HG02678 (cell line): ENCODE results near the gene PMPCA.
"Not testable (repeated sequence)": the region's sequence is repeated elsewhere in the genome, so short reads cannot be mapped to it uniquely, and the experiment has no call there.

Source experiments
- ATAC-seq: cut with Tn5 transposase; IDR thresholded peaks from one replicate; pipeline ENCODE4 v1.9.1; 2021; ENCODE audit warnings: mild to moderate bottlenecking, moderate library complexity; ENCODE audit not compliant: unreplicated experiment

PMPCA gene

DNA sequence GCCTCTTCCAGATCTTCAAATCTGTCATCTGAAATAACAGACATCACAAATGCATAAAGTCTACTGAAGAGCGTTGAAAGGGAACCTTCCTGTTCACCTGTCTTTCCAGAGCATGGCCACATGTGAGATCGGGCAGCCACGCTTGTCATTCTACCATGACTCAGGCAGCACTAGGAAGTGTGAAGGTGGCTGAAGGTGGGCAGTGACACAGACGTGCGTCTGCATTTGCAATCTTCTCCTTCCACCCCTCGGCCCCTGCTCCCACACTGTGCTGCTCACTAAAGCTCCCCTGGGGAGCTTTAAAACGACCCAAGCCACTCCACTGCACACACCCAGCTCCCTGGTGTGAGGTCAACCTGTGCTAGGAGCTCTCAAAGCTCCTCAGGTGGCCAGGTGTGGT lies 2.5 kb upstream of the PMPCA start:
- no peak for ATAC-seq

GRCh38 chr9:136409557-136410455 lies 652 bp upstream of the PMPCA start:
- ATAC-seq = peak; percentile 22

- no peak for ATAC-seq
Observed at GRCh38 chr9:136411378-136411777, 920 bp downstream of the PMPCA start.

- ATAC-seq = no peak
Observed at GRCh38 chr9:136412962-136413361, 2.5 kb downstream of the PMPCA start.

- no peak for ATAC-seq
Observed at GRCh38 chr9:136416427-136416826, 6.0 kb downstream of the PMPCA start.

DNA sequence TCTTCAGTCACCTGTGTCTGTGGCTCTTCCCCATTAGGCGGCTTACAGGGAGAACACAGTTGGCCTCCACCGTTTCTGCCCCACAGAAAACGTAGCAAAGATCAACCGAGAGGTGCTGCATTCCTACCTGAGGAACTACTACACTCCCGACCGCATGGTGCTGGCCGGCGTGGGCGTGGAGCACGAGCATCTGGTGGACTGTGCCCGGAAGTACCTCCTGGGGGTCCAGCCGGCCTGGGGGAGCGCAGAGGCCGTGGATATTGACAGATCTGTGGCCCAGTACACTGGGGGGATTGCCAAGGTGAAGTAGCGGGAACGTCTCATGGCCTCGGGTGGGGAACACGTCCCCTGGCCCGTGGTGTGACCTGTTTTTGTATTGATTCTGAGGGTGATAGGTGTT lies 6.5 kb downstream of the PMPCA start:
- ATAC-seq = no peak

- no peak for ATAC-seq
Observed at GRCh38 chr9:136418182-136419091, 8.0 kb downstream of the PMPCA start.

DNA sequence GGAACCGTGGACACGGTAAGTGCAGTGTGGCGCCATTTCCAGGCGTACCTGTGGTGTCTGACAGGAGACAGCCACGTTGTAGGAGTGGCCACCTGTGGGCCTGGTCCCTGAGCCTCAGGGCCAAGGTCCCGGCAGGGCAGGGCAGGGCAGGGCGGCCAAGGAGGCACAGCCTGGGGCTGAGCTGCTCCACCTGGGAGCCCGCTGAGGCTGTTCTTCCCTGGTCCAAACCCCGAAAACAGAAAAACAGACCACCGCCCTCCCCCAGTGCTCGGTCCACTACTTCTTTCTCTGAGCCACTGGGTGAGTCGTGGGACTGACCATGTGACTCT lies 8.6 kb downstream of the PMPCA start:
- no peak for ATAC-seq

GRCh38 chr9:136421791-136422190 lies 11.3 kb downstream of the PMPCA start:
- ATAC-seq = no peak

DNA sequence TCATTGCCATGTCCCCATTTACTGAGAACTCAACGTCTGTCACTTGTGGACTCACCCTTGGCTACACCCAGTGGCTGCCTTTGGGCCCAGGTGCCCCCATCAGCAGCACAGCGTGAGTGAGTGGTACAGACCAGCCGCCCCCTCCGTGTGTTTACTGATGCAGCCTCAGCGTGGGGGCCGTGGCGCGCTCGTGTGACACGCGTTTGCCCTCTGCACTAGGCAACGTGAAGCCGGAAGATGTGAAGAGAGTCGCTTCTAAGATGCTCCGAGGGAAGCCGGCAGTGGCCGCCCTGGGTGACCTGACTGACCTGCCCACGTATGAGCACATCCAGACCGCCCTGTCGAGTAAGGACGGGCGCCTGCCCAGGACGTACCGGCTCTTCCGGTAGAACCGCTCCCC lies 12.4 kb downstream of the PMPCA start:
- no peak for ATAC-seq

DNA sequence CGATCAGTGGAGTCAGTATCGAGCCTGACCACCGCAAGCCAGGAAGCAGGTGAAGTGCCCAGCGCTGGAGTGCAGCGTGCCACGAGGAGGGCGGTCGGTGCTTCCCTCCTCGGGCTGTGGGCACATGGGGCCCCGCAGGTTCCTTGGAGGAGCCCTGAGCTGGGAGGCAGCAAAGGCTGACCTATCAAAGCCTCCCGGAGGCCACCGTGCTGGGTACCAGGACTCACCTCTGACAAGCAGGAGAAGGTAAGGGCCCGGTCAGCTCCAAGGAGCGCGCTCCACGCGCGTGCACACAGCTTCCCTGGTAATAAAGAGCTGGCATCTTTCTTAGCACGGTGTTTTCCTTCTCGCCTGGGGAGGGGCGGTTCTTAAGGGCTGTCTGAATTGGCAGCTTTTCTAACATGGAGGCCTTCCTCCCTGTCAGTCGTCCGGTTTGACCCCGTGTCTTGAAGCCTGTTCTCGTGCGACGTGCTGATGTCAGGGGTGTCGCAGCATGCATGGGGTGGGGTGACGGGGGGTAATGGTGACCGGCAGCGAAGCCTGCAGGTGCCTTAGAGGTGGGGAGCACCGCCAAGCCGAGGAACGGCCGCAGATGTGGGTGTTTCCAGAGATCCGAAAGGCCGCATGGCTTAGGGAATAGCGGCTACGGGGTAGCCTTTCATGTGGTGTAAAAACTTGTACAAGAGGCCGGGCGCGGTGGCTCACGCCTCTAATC lies 13.1 kb downstream of the PMPCA start:
- ATAC-seq = no peak

DNA sequence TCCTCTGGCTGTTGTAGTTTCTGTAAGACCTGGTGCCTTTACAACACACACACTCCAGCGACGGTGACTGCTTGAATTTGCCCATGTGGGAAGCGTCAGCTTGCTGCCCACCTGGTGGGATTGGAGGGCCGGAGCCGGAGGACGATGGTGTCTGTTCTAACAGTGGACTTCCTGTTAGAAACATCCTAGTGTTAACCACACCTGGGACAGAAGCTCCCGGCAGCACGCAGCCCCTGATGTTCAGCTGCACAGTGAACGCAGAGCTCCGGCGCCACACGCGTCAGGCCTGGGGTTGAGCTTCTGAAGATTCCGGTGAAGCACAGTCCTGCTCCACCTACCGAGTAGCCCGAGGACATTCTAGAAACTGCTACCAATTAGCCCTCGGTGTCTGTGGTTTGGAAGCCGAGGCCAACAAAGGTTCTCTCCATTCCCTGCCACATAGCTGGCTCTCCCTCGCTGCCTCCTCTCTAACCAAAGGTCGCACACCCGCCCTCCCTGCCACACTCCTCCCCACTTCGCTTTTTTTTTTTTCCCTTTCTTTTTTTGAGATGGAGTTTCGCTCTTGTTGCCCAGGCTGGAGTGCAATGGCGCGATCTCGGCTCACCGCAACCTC lies 14.4 kb downstream of the PMPCA start:
- ATAC-seq = no peak

DNA sequence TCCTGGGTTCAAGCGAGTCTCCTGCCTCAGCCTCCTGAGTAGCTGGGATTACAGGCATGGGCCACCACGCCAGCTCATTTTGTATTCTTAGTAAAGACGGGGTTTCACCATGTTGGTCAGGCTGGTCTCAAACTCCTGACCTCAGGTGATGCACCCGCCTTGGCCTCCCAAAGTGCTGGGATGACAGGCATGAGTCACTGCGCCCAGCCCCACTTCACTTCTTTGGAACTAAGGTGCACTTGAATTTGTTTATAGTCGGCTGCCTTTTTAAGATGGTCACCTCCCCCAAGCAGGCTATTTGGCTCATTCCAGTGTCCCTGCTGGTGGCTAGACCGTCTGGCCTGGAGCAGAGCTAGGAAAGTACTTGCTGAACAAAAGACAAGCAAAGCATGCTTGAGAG lies 14.9 kb downstream of the PMPCA start:
- ATAC-seq = not testable (repeated sequence)

- ATAC-seq = no peak
Observed at GRCh38 chr9:136426787-136427186, 16.3 kb downstream of the PMPCA start.

GRCh38 chr9:136429075-136429628 lies 18.7 kb downstream of the PMPCA start:
- ATAC-seq = no peak

DNA sequence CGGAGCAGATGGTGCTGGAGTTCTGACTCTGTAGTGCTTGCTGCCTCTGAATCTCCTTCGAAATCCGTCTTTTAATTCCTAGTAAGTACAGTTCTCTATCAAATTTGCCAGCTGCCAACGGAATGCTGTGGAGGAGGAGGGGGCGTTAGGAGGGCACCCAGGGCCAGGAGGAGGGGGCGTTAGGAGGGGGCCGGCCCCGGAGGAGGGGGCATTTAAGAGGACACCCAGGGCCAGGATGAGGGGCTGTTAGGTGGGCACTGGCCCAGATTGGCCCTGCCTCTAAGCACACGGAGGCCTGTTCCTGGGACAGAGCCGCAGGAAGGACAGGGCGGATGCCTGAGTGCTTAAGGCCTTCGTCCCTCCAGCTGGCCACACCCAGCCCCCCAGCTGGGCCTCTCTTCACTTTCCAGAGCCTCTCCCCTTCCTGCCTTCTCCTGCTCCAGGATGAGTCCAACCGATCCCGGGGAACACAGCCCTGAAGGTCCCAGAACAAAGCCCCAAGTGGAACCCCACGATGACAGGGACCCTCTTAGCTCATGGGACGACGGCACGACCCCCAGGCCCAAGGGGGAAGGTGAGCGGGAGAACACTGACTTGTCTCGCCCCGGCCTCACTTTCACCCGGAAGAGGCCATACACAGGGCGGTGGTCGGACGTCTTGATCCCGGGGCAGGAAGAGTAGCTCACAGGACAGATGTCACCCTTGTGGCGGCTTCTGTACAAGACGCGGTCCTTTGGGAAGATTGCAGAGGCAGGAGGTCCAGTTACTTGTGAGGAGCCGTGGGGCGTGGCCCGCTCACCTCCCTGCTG lies 19.4 kb downstream of the PMPCA start:
- ATAC-seq = no peak

- no peak for ATAC-seq
Observed at GRCh38 chr9:136430588-136431234, 20.3 kb downstream of the PMPCA start.

GRCh38 chr9:136431782-136432350 lies 21.4 kb downstream of the PMPCA start:
- no peak for ATAC-seq

DNA sequence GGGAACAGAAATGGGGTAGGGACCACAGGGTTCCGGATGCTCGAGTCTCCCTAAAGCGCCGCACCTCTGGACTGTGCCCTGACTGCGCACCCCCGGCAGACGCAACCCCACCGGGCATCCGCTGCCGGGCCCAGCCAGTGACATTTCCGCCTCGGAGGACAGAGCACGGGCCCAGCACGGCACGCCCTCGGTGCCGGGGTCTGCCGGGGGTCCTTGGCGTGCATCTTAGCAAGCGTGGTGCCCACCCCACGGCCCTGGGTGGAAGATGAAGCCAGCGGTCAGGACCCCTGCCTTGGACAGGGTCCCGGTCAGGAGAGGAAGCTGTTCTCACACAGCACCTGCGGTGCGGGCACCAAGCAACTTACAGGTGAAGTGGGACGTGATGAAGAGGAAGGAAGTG lies 22.1 kb downstream of the PMPCA start:
- no peak for ATAC-seq
